HG02840 (cell line): ENCODE measurements around the gene EYS.

Experiments used
- ATAC-seq: cut with Tn5 transposase; IDR thresholded peaks from one replicate; pipeline ENCODE4 v1.9.1; 2021; ENCODE audit warnings: mild to moderate bottlenecking, moderate library complexity, moderate number of reproducible peaks; ENCODE audit not compliant: unreplicated experiment, low FRiP score

EYS gene

DNA sequence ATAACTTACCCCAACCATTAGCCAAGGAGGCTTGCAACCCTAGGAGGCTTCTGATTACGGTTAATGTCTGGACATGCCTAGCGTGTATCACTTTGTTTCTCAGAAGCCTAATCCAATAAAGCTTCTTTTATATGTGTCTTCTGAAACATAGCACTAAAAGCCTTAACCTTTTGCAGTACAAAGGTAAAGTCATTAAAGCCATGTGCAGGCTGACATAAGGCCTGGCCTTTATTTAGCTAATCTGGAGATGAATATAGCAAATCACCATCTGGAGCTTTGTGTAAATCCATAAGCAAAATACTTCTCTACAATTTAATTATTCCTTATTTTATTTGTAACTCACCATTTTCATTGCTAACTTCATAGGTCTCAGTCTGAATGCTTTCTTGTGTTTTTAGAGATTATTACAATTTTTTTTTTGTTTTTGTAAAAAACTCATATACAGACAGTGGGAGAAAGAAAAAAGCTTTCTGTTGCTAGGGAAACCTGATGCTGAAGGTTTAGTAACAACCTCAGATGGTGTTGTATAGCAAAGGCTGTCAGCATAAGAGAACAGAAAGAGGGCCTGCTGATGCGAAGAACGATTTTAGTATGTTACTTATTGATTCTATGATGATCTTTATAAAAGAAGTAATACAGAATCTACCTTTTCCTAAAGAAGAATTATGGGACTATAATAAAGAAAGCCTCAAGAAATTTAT lies at the start of gene EYS:
Gene EYS (minus strand): TSS at position 101 of the 701 bp plus-strand sequence. CDS start 211,816 bp downstream, outside the sequence.
- no peak for ATAC-seq

GRCh38 chr6:65746302-65746701 lies 39.3 kb upstream of the EYS start:
- ATAC-seq, result no peak

- ATAC-seq, result no peak
These were observed 38.6 kb upstream of the EYS start for GRCh38 chr6:65745614-65746013.

GRCh38 chr6:65728879-65729479 lies 22.0 kb upstream of the EYS start:
- no peak for ATAC-seq

DNA sequence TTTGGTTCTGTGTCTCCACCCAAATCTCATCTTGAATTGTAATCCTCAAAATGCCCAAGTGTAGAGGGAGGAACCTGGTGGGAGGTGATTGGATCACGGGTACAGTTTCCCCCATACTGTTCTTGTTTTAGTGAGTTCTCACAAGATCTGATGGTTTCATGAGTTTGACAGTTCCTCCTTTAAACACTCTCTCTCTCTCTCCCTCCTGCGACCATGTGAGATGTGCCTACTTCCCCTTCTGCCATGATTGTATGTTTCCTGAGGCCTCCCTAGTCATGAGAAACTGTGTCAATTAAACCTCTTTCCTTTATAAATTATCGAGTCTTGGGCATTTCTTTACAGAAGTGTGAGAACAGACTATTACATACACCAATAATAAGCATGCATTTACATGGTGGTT lies 12.1 kb upstream of the EYS start:
- no peak for ATAC-seq

DNA sequence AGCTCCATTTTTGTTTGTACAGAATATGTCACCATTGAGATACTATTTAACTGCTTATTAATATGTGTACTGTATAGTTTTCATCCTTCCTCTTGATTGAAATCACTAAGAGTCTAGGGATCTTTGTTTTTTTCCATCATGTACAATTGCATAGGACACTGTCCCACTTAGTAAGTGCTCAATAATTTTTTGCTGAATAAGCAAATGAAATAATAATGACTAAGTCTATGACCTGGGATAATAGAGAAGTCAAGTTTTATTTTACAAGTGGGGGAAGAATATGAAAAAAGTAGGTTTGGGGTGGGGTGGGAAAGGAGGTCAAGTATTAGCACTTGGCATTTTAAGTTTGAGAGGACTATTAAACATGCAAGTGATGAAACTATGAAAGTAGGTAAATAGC lies 4.5 kb upstream of the EYS start:
- ATAC-seq, result no peak

DNA sequence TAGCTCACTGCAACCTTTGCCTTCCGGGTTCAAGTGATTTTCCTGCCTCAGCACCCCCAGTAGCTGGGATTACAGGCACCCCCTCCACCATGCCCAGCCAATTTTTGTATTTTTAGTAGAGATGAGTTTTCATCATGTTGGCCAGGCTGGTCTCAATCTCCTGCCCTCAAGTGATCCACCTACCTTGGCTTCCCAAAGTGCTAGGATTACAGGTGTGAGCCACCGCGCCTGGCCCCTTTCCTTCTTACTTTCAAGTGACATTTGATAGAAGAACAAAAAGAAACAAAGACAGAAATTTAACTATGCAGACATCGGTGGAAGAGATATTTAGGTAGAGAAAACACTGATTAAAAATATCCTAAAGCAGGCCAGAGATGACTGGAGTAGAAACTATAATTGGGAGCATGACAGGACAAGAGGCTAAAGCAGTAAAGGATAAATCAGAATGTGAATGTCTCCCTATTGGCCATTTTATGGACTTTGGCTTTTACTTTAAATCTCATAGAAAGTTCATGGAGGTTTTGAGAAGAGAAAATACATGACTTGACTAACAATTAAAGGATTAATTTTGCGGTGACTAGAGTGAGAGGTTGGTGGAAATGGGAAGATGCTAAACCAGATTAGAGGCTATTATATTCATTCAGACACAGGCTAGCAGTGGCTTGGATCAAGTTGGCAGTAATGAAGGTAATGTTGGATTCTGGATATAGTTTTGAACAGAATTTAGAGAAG lies 2.2 kb upstream of the EYS start:
- no peak for ATAC-seq

- ATAC-seq, result no peak
These were observed 1.1 kb upstream of the EYS start for GRCh38 chr6:65708162-65708561.

- ATAC-seq, result no peak
These were observed 590 bp downstream of the EYS start for GRCh38 chr6:65706436-65706835.

DNA sequence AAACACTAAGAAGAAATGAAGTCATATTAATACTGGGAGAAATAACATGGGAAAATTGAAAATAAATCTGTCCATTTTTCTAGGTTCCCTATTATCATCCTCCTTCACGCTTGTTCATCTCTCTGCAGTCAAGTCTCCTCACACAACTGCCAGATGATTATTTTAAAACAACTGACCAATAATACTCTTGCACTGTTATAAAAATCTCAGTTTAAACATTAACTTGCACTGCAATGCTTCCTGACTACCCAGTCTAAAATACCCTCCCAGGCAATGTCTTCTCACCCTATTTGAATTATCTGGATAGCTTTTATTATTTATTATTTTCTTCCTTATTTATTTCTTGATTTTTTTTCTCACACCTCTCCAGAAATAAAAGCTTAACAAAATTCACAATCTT lies 5.7 kb downstream of the EYS start:
- ATAC-seq, result no peak

DNA sequence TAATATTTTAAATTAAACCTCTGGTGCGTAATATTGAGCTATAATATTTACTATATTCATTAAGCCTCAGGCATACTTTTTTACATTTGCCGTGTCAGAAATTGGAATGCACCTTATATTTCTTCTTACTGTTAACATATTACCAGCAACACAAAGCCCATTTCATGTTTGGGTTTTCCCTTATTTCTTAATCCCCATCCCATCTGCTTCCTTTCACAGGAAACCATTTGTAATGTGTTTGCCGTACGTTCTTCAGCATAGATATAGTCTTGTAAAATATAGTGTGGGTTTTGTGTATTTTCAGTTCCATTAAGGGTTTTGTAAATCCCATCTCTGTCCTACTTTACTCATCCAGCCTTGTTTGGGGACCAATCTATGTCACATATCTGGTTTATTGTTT lies 6.5 kb downstream of the EYS start:
- ATAC-seq, result no peak

- ATAC-seq, result no peak
These were observed 14.9 kb downstream of the EYS start for GRCh38 chr6:65692109-65692508.

DNA sequence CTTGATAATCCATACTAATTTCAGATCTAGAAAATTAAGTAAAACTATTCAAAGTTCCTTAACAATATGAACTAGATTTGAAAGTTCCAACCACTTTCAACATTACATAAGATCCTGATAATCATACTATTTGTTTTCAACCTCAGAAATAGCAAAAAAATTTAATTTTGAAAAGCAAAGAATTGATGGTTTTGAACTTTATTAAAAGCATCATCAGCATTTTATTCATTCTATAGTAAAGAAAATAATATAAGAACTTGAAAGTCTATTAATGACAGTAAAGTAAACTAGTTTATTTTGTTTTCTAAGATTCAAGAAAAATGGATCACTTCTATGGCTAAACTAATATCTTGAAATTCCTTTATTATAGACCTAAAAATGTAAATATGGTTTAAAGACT lies 26.8 kb downstream of the EYS start:
- no peak for ATAC-seq

DNA sequence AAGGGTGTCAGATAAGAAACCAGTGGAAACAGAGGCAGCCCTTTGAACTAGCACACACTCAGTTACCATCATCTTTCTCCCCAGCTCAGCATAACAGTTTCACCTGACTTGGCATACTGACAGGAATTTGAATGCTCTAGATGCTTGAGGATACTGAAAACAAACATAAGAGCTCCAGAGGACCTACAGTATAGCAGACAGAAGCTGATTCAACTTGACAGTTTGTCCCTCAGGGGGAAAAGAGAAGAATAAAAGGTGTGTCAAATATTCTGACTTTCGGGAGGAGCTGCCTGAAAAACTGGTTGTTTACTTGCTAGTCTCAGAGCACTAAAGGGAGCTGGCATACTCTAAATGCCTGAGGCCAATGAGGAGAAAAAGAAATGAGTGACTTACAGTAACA lies 35.1 kb downstream of the EYS start:
- ATAC-seq, result no peak

GRCh38 chr6:65667916-65668656 lies 38.9 kb downstream of the EYS start:
- ATAC-seq, result no peak

- no peak for ATAC-seq
These were observed 56.9 kb downstream of the EYS start for GRCh38 chr6:65650086-65650485.

GRCh38 chr6:65649392-65649791 lies 57.6 kb downstream of the EYS start:
- no peak for ATAC-seq

GRCh38 chr6:65646544-65646943 lies 60.5 kb downstream of the EYS start:
- no peak for ATAC-seq

GRCh38 chr6:65642776-65643175 lies 64.2 kb downstream of the EYS start:
- no peak for ATAC-seq

DNA sequence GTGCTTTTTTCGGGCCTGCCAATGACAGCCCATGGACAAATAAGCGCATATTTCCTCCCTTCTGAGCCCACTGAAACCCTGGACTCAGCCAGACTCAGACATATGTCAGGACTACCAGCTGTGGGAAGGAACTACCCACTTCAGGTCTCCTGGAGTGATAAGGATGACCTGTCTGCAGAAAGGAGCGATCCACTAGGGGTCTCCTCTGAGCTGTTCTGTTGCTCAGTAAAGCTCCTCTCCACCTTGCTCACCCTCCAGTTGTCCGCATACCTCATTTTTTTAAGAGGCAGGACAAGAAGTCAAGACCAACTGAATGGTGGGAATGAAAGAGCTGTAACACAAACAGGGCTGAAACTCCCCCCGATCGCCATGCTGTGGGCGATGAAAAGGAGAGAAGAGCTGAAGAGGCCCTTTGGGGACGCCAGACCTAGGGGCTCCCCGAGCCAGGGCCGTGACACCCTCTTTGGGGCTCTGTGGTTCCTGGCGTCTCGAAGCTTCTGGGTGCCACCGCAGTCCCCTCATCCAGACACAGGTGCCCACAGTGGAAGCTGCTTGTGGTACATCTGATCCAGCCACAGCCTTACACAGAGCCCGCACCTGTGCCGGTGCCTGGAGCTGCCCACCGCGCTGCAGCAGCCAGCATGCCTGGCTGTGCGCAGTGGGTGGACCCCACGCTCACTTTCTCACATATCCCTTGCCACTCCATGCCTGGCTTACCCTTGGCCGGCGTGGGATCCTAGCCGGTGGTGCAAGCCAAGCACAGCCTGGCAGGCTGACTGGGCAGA lies 68.8 kb downstream of the EYS start:
- ATAC-seq, result no peak
